ENCODE measurements around the gene MRTFB. TPM values are rescaled to one million over a fixed set of nuclear protein-coding genes. Genes with fewer than 3 reads are reported as not detected.
A peak's percentile ranks its signal among the peaks of the same experiment; 100 is the strongest.

MRTFB gene
- total and polyA plus RNA-seq, 12 donors: 4.1 to 41.8 (median 32.5) TPM

DNA sequence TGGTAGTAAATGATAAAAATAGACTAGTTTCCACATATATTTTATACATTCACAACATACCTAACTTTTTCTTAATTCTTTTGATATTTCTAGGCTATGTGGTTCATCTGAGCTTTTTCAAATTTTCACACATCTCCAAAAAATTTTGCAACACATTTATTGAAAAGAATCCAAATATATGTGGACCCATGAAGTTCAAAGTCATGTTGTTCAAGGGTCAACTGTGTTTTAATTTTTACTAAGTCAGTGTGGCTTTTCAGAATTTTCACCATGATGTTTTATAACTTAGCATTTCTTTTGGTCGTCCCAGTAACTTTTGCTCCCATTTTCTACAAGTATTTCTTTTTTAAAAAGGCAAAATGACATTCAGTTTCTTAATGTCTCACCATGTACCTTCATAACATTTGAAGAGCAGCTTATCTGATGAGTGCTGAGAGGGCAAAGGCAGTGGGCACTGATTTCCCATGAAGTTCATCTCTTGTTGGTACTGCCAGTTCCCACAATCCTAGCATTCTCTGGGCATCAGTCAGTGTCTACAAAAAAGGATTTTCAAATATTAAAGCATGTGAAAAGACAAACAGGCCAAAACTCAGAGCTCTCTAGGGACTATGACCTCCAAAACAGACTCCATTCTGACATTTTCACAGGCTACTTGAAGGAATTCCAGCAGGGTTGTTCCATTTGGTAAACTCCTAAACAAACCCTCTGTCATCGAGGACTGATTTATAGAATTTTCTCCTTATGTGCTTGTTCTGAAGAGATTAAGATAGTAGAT lies 80.3 kb downstream of the MRTFB start:
- peaks cover 0 to 4% (median 0%) of the 10 kb centered on the region in 9 donors for H3K36me3 ChIP-seq
- no peak for TF ChIP-seq CTCF (IDR thresholded peaks at IDR 0.05)
- 68 to 85% methylated on average over 2 of the region's 2 CpGs for WGBS, 2 donors
- ATAC-seq (peak in 7 of 8 donors; percentile 26 to 76 (median 64)), DNase-seq (peak in 1 of 2 donors; percentile 26)
- H3K4me3 ChIP-seq: no peak overlapping the region
- H3K9me3 ChIP-seq: peaks cover 0 to 8% (median 0%) of the 10 kb centered on the region in 11 donors
- H3K27ac ChIP-seq: peak overlapping the region in 8 of 10 donors; percentile 11 to 61 (median 36)
- no peaks in the 10 kb centered on the region for H3K27me3 ChIP-seq
- intact Hi-C loops (cut with DNase I): no loop called here
- H3K4me1 ChIP-seq: peaks cover 0 to 36% (median 7%) of the 10 kb centered on the region in 9 donors

- WGBS, 2 donors: 34 to 52% methylated on average over 4 of the region's 4 CpGs
- no peak for TF ChIP-seq CTCF (IDR thresholded peaks at IDR 0.05)
- no peaks in the 10 kb centered on the region for H3K27me3 ChIP-seq
- H3K4me3 ChIP-seq: no peak overlapping the region
- intact Hi-C loops (cut with DNase I): no loop called here
- H3K9me3 ChIP-seq: peaks cover 0 to 8% (median 0%) of the 10 kb centered on the region in 11 donors
- ATAC-seq: peak in 4 of 8 donors; percentile 35 to 76 (median 60)
- peaks cover 0 to 37% (median 7%) of the 10 kb centered on the region in 9 donors for H3K4me1 ChIP-seq
- peak overlapping the region in 4 of 10 donors; percentile 12 to 55 (median 25) for H3K27ac ChIP-seq
- no peak for DNase-seq
- H3K36me3 ChIP-seq: peaks cover 0 to 4% (median 0%) of the 10 kb centered on the region in 9 donors
These were observed 84.6 kb downstream of the MRTFB start for GRCh38 chr16:14155572-14156190.

GRCh38 chr16:14164916-14165662 lies 94.0 kb downstream of the MRTFB start:
- H3K9me3 ChIP-seq: no peaks in the 10 kb centered on the region
- 73 to 80% methylated on average over 5 of the region's 5 CpGs for WGBS, 2 donors
- H3K4me1 ChIP-seq: peaks cover 0 to 12% (median 0%) of the 10 kb centered on the region in 9 donors
- intact Hi-C loops (cut with DNase I): no loop called here
- H3K27ac ChIP-seq: no peak overlapping the region
- no peaks in the 10 kb centered on the region for H3K27me3 ChIP-seq
- no peak for ATAC-seq
- H3K4me3 ChIP-seq: no peak overlapping the region
- no peak for TF ChIP-seq CTCF (IDR thresholded peaks at IDR 0.05)
- H3K36me3 ChIP-seq: no peaks in the 10 kb centered on the region
- DNase-seq: no peak

DNA sequence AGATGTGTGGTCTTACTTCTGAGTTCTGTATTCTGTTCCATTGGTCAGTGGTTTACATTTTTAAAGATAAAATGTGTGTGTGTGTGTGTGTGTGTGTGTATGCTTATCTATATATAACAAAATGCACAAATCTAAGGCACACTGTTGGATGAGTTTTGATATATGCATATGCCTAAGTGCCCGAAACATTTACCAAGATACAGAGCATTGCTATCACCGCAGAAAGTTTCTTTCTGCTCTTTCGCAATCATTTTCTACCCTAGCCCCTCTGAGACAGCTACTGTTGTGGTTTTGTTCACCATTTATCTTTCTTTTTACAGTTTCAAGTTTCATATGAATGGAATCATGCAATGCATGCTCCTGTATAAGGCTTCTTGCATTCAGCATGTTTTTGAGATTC lies 97.0 kb downstream of the MRTFB start:
- Histone ChIP-seq H3K27ac (no peak overlapping the region), H3K9me3 (peaks cover 0 to 8% (median 0%) of the 10 kb centered on the region in 11 donors), H3K36me3 (no peaks in the 10 kb centered on the region), H3K4me1 (peaks cover 0 to 12% (median 0%) of the 10 kb centered on the region in 9 donors), H3K27me3 (no peaks in the 10 kb centered on the region), H3K4me3 (no peak overlapping the region)
- WGBS, 2 donors: 88 to 94% methylated on average over 3 of the region's 3 CpGs
- no peak for DNase-seq
- no peak for ATAC-seq
- intact Hi-C loops (cut with DNase I): no loop called here
- no peak for TF ChIP-seq CTCF (IDR thresholded peaks at IDR 0.05)
